ENCODE results near the gene IGFBP7.

The IGFBP7 gene

GRCh38 chr4:57119054-57119651 is 9.0 kb upstream of the IGFBP7 start:
- H2AFZ ChIP-seq (ENCODE audit: low read length), result no peak overlapping the region
- no peak overlapping the region for H3K9ac ChIP-seq (ENCODE audit: low read length)
- H3K36me3 ChIP-seq (replicated peaks; ENCODE audit: insufficient read depth, low read length), result no peaks in the 10 kb centered on the region
- DNase-seq, result no peak
- H3K4me2 ChIP-seq (ENCODE audit: low read depth, low read length), result no peak overlapping the region
- H3K4me3 ChIP-seq (ENCODE audit: low read length), result no peak overlapping the region
- H3K27ac ChIP-seq (ENCODE audit: low read length), result no peak overlapping the region
- H3K9me3 ChIP-seq (replicated peaks; ENCODE audit: insufficient read depth, low read length), result no peaks in the 10 kb centered on the region
- no peaks in the 10 kb centered on the region for H4K20me1 ChIP-seq (ENCODE audit: insufficient read depth, low read length)
- no peaks in the 10 kb centered on the region for H3K4me1 ChIP-seq (ENCODE audit: low read length)
- no peaks in the 10 kb centered on the region for H3F3A ChIP-seq (ENCODE audit: insufficient read depth, low read length)
- TF ChIP-seq EZH2phosphoT487 (IDR thresholded peaks at IDR 0.05; ENCODE audit: low read length), result no peak
- TF ChIP-seq EZH2 (optimal IDR thresholded peaks at IDR 0.05; ENCODE audit: low read depth, low read length), result no peak
- TF ChIP-seq, protein P1, sequence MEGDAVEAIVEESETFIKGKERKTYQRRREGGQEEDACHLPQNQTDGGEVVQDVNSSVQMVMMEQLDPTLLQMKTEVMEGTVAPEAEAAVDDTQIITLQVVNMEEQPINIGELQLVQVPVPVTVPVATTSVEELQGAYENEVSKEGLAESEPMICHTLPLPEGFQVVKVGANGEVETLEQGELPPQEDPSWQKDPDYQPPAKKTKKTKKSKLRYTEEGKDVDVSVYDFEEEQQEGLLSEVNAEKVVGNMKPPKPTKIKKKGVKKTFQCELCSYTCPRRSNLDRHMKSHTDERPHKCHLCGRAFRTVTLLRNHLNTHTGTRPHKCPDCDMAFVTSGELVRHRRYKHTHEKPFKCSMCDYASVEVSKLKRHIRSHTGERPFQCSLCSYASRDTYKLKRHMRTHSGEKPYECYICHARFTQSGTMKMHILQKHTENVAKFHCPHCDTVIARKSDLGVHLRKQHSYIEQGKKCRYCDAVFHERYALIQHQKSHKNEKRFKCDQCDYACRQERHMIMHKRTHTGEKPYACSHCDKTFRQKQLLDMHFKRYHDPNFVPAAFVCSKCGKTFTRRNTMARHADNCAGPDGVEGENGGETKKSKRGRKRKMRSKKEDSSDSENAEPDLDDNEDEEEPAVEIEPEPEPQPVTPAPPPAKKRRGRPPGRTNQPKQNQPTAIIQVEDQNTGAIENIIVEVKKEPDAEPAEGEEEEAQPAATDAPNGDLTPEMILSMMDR (IDR thresholded peaks at IDR 0.05; ENCODE audit: low read length), result no peak
- H3K27me3 ChIP-seq (replicated peaks; ENCODE audit: insufficient read depth, low read length), result no peaks in the 10 kb centered on the region
- no peaks in the 10 kb centered on the region for H3K79me2 ChIP-seq (ENCODE audit: low read length)
- no peaks in the 10 kb centered on the region for H3K9me2 ChIP-seq (replicated peaks; ENCODE audit: insufficient read depth, low read length)

GRCh38 chr4:57117491-57117890 is 7.3 kb upstream of the IGFBP7 start:
- no peak overlapping the region for H2AFZ ChIP-seq (ENCODE audit: low read length)
- H3K9me3 ChIP-seq (replicated peaks; ENCODE audit: insufficient read depth, low read length), result no peaks in the 10 kb centered on the region
- no peaks in the 10 kb centered on the region for H3K36me3 ChIP-seq (replicated peaks; ENCODE audit: insufficient read depth, low read length)
- no peaks in the 10 kb centered on the region for H3K9me2 ChIP-seq (replicated peaks; ENCODE audit: insufficient read depth, low read length)
- no peak overlapping the region for H3K4me3 ChIP-seq (ENCODE audit: low read length)
- H3K27ac ChIP-seq (ENCODE audit: low read length), result no peak overlapping the region
- no peaks in the 10 kb centered on the region for H4K20me1 ChIP-seq (ENCODE audit: insufficient read depth, low read length)
- H3K4me1 ChIP-seq (ENCODE audit: low read length), result peaks cover 3% of the 10 kb centered on the region
- TF ChIP-seq, protein P1 (IDR thresholded peaks at IDR 0.05; ENCODE audit: low read length), result no peak
- TF ChIP-seq EZH2phosphoT487 (IDR thresholded peaks at IDR 0.05; ENCODE audit: low read length), result no peak
- TF ChIP-seq EZH2 (optimal IDR thresholded peaks at IDR 0.05; ENCODE audit: low read depth, low read length), result no peak
- H3K79me2 ChIP-seq (ENCODE audit: low read length), result no peaks in the 10 kb centered on the region
- H3F3A ChIP-seq (ENCODE audit: insufficient read depth, low read length), result peaks cover 2% of the 10 kb centered on the region; the same call in 1 of the 2 replicates
- H3K9ac ChIP-seq (ENCODE audit: low read length), result no peak overlapping the region
- no peak for DNase-seq
- no peak overlapping the region for H3K4me2 ChIP-seq (ENCODE audit: low read depth, low read length)
- H3K27me3 ChIP-seq (replicated peaks; ENCODE audit: insufficient read depth, low read length), result no peaks in the 10 kb centered on the region

DNA sequence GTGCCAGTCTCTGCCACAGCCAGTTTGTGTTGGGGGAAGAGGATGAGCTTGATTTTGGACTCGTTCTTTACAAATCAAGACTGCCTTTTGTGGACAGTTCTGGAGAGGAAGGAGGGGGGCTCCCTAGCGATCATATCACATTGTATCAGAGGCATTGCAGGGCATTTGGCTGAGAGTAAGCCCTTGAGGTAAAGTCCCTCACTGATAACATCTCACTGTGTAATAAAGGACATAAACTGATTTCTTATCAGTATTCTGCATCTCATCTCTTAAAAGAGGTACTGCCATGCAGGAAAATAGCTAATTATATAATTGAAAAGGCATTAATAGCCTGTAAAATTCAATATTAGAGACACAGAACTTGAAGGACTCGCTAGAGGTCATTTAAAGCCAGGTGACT is 6.1 kb upstream of the IGFBP7 start:
- Histone ChIP-seq H4K20me1 (ENCODE audit: insufficient read depth, low read length) (no peaks in the 10 kb centered on the region), H3K9me2 (replicated peaks; ENCODE audit: insufficient read depth, low read length) (no peaks in the 10 kb centered on the region), H3K36me3 (replicated peaks; ENCODE audit: insufficient read depth, low read length) (no peaks in the 10 kb centered on the region), H3F3A (ENCODE audit: insufficient read depth, low read length) (peaks cover 14% of the 10 kb centered on the region), H3K9me3 (replicated peaks; ENCODE audit: insufficient read depth, low read length) (no peaks in the 10 kb centered on the region), H3K4me3 (ENCODE audit: low read length) (no peak overlapping the region), H3K9ac (ENCODE audit: low read length) (no peak overlapping the region), H2AFZ (ENCODE audit: low read length) (no peak overlapping the region), H3K79me2 (ENCODE audit: low read length) (no peaks in the 10 kb centered on the region), H3K4me1 (ENCODE audit: low read length) (peaks cover 15% of the 10 kb centered on the region), H3K27me3 (replicated peaks; ENCODE audit: insufficient read depth, low read length) (no peaks in the 10 kb centered on the region), H3K4me2 (ENCODE audit: low read depth, low read length) (no peak overlapping the region), H3K27ac (ENCODE audit: low read length) (no peak overlapping the region)
- TF ChIP-seq, protein P1 (IDR thresholded peaks at IDR 0.05; ENCODE audit: low read length), result no peak
- TF ChIP-seq EZH2 (optimal IDR thresholded peaks at IDR 0.05; ENCODE audit: low read depth, low read length) (no peak), EZH2phosphoT487 (IDR thresholded peaks at IDR 0.05; ENCODE audit: low read length) (no peak)
- no peak for DNase-seq

Data from MM.1S (cell line).